Vagina (tissue), 2 donors: Measurements from ENCODE around the gene RPUSD2. TPM values are rescaled to one million over a fixed set of nuclear protein-coding genes. Genes with fewer than 3 reads are reported as not detected.

Experiments used
- DNase-seq, 2 donors: peaks; one replicate each; pipeline ENCODE4 v3.0.0-alpha.2; 2017; ENCODE audit errors: extremely low spot score in 2 of 2
- H3K27ac ChIP-seq: fragments of 200-600 bp; sonication (generic); one replicate; pipeline ENCODE4 v1.5.1; 2019
- H3K27me3 ChIP-seq: fragments of 200-600 bp; sonication (generic); one replicate; pipeline ENCODE4 v1.5.1; 2019
- H3K36me3 ChIP-seq, 2 donors: fragments of 200-600 bp; sonication (generic); one replicate each; pipeline ENCODE4 v1.5.1; 2017 to 2019
- H3K4me1 ChIP-seq: fragments of 200-600 bp; sonication (generic); one replicate; pipeline ENCODE4 v1.5.1; 2019
- H3K4me3 ChIP-seq, 2 donors: fragments of 200-600 bp; sonication (generic); 1 replicate in 1 of 2; 2 replicates in 1 of 2; pipeline ENCODE4 v1.5.1; 2016 to 2019
- H3K9me3 ChIP-seq: fragments of 200-600 bp; sonication (generic); one replicate; pipeline ENCODE4 v1.5.1; 2019
- CTCF ChIP-seq, 3 experiments: fragments of 450-650 bp in 2 of 3; fragments of 200-600 bp in 1 of 3; sonication (generic) in 1 of 3; IDR thresholded peaks; one replicate each; pipeline ENCODE4 v1.5.1; 2017 to 2019; ENCODE audit warnings: antibody characterized with exemption in 3 of 3, mild to moderate bottlenecking in 2 of 3, moderate library complexity in 2 of 3
- POLR2A ChIP-seq, 2 donors: fragments of 450-650 bp; IDR thresholded peaks; one replicate each; pipeline ENCODE4 v1.6.1; 2017; ENCODE audit warnings: antibody characterized with exemption in 2 of 2, mild to moderate bottlenecking in 2 of 2, moderate library complexity in 2 of 2
- POLR2AphosphoS5 ChIP-seq, 2 donors: sonication (generic); formaldehyde crosslinking; IDR thresholded peaks; one replicate each; pipeline ENCODE4 v1.9.0; 2017; ENCODE audit warnings: antibody characterized with exemption in 2 of 2, mild to moderate bottlenecking in 2 of 2, low read depth in 1 of 2; ENCODE audit not compliant: insufficient read depth in 1 of 2
- intact Hi-C: fragments of 100-400 bp; cut with DNase I; formaldehyde crosslinking; loops from one replicate; pipeline ENCODE4 v1.15.1; 2023
- total RNA-seq: library from RNA; depleted of rRNA; stranded (reverse); fragments of >200 nt; gene quantifications from one replicate; pipeline ENCODE4 v1.2.3, GENCODE V29; 2016

Gene RPUSD2
- total RNA-seq, 1 donor from 2014 or later, result 12.8 TPM

GRCh38 chr15:40543631-40544294, 25.3 kb upstream of the RPUSD2 start:
- Histone ChIP-seq H3K4me3 (no peak overlapping the region), H3K4me1 (no peaks in the 10 kb centered on the region), H3K36me3 (no peaks in the 10 kb centered on the region), H3K27ac (no peak overlapping the region), H3K27me3 (no peaks in the 10 kb centered on the region), H3K9me3 (no peaks in the 10 kb centered on the region)
- no peak for DNase-seq
- no peak for TF ChIP-seq POLR2AphosphoS5 (IDR thresholded peaks at IDR 0.05; ENCODE audit: insufficient read depth in 1 of 2, low read depth in 1 of 2)
- TF ChIP-seq CTCF (IDR thresholded peaks at IDR 0.05), result no peak
- TF ChIP-seq POLR2A (IDR thresholded peaks at IDR 0.05), result no peak
- intact Hi-C loops, result no loop called here

GRCh38 chr15:40545457-40545856, 23.6 kb upstream of the RPUSD2 start:
- Histone ChIP-seq H3K27me3 (no peaks in the 10 kb centered on the region), H3K36me3 (peaks cover 0 to 7% of the 10 kb centered on the region in 2 donors), H3K9me3 (no peaks in the 10 kb centered on the region), H3K4me1 (no peaks in the 10 kb centered on the region), H3K27ac (no peak overlapping the region), H3K4me3 (no peak overlapping the region)
- no peak for DNase-seq
- TF ChIP-seq POLR2AphosphoS5 (IDR thresholded peaks at IDR 0.05; ENCODE audit: insufficient read depth in 1 of 2, low read depth in 1 of 2), result no peak
- intact Hi-C loops, result no loop called here

GRCh38 chr15:40548610-40549009, 20.5 kb upstream of the RPUSD2 start:
- TF ChIP-seq CTCF (IDR thresholded peaks at IDR 0.05) (no peak), POLR2A (IDR thresholded peaks at IDR 0.05) (no peak), POLR2AphosphoS5 (IDR thresholded peaks at IDR 0.05; ENCODE audit: insufficient read depth in 1 of 2, low read depth in 1 of 2) (no peak)
- H3K27ac ChIP-seq, result no peak overlapping the region
- peaks cover 0 to 16% of the 10 kb centered on the region in 2 donors for H3K36me3 ChIP-seq
- no peak overlapping the region for H3K4me3 ChIP-seq
- H3K4me1 ChIP-seq, result no peaks in the 10 kb centered on the region
- intact Hi-C loops, result no loop called here
- DNase-seq, result no peak
- H3K27me3 ChIP-seq, result no peaks in the 10 kb centered on the region
- H3K9me3 ChIP-seq, result no peaks in the 10 kb centered on the region

- H3K9me3 ChIP-seq, result no peaks in the 10 kb centered on the region
- H3K27me3 ChIP-seq, result no peaks in the 10 kb centered on the region
- H3K4me3 ChIP-seq, result no peak overlapping the region
- intact Hi-C loops, result no loop called here
- no peaks in the 10 kb centered on the region for H3K4me1 ChIP-seq
- no peak for DNase-seq
- H3K36me3 ChIP-seq, result peaks cover 0 to 19% of the 10 kb centered on the region in 2 donors
- no peak overlapping the region for H3K27ac ChIP-seq
- no peak for TF ChIP-seq POLR2AphosphoS5 (IDR thresholded peaks at IDR 0.05; ENCODE audit: insufficient read depth in 1 of 2, low read depth in 1 of 2)
- TF ChIP-seq CTCF (IDR thresholded peaks at IDR 0.05), result no peak
- no peak for TF ChIP-seq POLR2A (IDR thresholded peaks at IDR 0.05)
Measured at GRCh38 chr15:40549894-40550293, 19.2 kb upstream of the RPUSD2 start.

GRCh38 chr15:40550341-40551037, 18.6 kb upstream of the RPUSD2 start:
- H3K27ac ChIP-seq, result no peak overlapping the region
- no peak overlapping the region for H3K4me3 ChIP-seq
- no peaks in the 10 kb centered on the region for H3K4me1 ChIP-seq
- peaks cover 0 to 25% of the 10 kb centered on the region in 2 donors for H3K36me3 ChIP-seq
- H3K9me3 ChIP-seq, result no peaks in the 10 kb centered on the region
- H3K27me3 ChIP-seq, result no peaks in the 10 kb centered on the region
- TF ChIP-seq CTCF (IDR thresholded peaks at IDR 0.05) (no peak), POLR2AphosphoS5 (IDR thresholded peaks at IDR 0.05; ENCODE audit: insufficient read depth in 1 of 2, low read depth in 1 of 2) (no peak), POLR2A (IDR thresholded peaks at IDR 0.05) (no peak)
- intact Hi-C loops, result no loop called here
- DNase-seq, result no peak
